HEK293T (cell line): ENCODE measurements around the gene ZNF81.
"Not testable (repeated sequence)": the region's sequence is repeated elsewhere in the genome, so short reads cannot be mapped to it uniquely, and the experiment has no call there.

Experiments
- ARNT ChIP-seq: fragments of 450-650 bp; IDR thresholded peaks from 2 replicates; pipeline ENCODE4 v1.6.1; 2017; ENCODE audit warnings: mild to moderate bottlenecking
- BHLHE40 ChIP-seq: fragments of 450-650 bp; IDR thresholded peaks from 2 replicates; pipeline ENCODE4 v1.6.1; 2016; ENCODE audit warnings: mild to moderate bottlenecking, moderate library complexity, borderline replicate concordance
- ELF4 ChIP-seq: fragments of 450-650 bp; IDR thresholded peaks from 2 replicates; pipeline ENCODE4 v1.6.1; 2017; ENCODE audit warnings: antibody characterized with exemption
- FOXA1 ChIP-seq: fragments of 450-650 bp; IDR thresholded peaks from 2 replicates; pipeline ENCODE4 v1.6.1; 2016; ENCODE audit warnings: mild to moderate bottlenecking
- FOXK2 ChIP-seq: fragments of 450-650 bp; IDR thresholded peaks from 2 replicates; pipeline ENCODE4 v1.6.1; 2016; ENCODE audit warnings: mild to moderate bottlenecking
- FOXM1 ChIP-seq: fragments of 450-650 bp; IDR thresholded peaks from 2 replicates; pipeline ENCODE4 v1.6.1; 2017; ENCODE audit warnings: mild to moderate bottlenecking, borderline replicate concordance
- HDGF ChIP-seq: fragments of 450-650 bp; IDR thresholded peaks from 2 replicates; pipeline ENCODE4 v1.6.1; 2017; ENCODE audit warnings: antibody characterized with exemption, borderline replicate concordance
- L3MBTL2 ChIP-seq: fragments of 450-650 bp; conservative IDR thresholded peaks from 2 replicates; pipeline ENCODE4 v1.6.1; 2016; ENCODE audit warnings: mild to moderate bottlenecking
- NFRKB ChIP-seq: fragments of 450-650 bp; IDR thresholded peaks from 2 replicates; pipeline ENCODE4 v1.6.1; 2016; ENCODE audit warnings: mild to moderate bottlenecking, moderate library complexity
- PKNOX1 ChIP-seq: fragments of 450-650 bp; IDR thresholded peaks from 2 replicates; pipeline ENCODE4 v1.6.1; 2016
- SP1 ChIP-seq: fragments of 450-650 bp; IDR thresholded peaks from 2 replicates; pipeline ENCODE4 v1.6.1; 2017
- SUZ12 ChIP-seq: fragments of 450-650 bp; IDR thresholded peaks from 2 replicates; pipeline ENCODE4 v1.6.1; 2016; ENCODE audit warnings: mild to moderate bottlenecking
- TARDBP ChIP-seq: fragments of 450-650 bp; IDR thresholded peaks from 2 replicates; pipeline ENCODE4 v1.6.1; 2016
- ZNF384 ChIP-seq: fragments of 450-650 bp; IDR thresholded peaks from 2 replicates; pipeline ENCODE4 v1.6.1; 2016

GRCh38 chrX:47955295-47955694 is 118.6 kb downstream of the ZNF81 start:
- not testable (repeated sequence) for TF ChIP-seq TARDBP, SP1, FOXM1, SUZ12, ELF4, L3MBTL2, ZNF384, BHLHE40, NFRKB, HDGF, FOXA1, PKNOX1, ARNT, FOXK2
